OCI-LY7 (cell line): ENCODE results near the gene COX4I1.

Experiments used
- CTCF ChIP-seq: fragments of 200-600 bp; sonication (generic); conservative IDR thresholded peaks from 2 replicates; pipeline ENCODE4 v1.5.1; 2014; ENCODE audit warnings: mild to moderate bottlenecking, antibody characterized with exemption, low read length, moderate library complexity, mixed read lengths
- EZH2phosphoT487 ChIP-seq: fragments of 200-600 bp; sonication (generic); IDR thresholded peaks from 2 replicates; pipeline ENCODE4 v1.6.1; 2018; ENCODE audit warnings: low read depth, borderline replicate concordance, mild to moderate bottlenecking, mixed run types, antibody characterized with exemption, low read length, moderate library complexity, mixed read lengths

DNA sequence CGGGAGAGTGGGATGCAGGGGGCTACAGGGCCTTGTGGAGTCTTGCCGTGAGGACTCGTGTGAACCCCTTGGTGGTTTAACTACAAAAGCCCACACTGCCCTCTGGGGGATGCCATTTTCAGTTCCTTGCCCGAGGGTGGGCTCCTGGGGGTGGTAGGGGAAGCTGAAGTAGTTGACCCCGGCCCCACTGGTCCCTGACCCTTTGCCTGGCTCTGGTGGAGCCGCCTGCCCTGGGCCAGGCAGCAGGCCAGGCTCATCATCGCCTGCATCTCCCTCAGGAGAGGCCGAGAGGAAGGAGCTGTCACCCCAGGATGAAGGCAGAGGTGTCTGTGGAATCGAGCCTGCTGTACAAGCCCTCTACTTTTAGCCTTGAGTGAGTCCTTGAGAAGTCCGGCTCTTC lies 10.2 kb downstream of the COX4I1 start:
- TF ChIP-seq CTCF (peak; percentile 35), EZH2phosphoT487 (no peak)
